ENCODE data around the gene BIRC2.

The BIRC2 gene

GRCh38 chr11:102377891-102378290, 30.9 kb downstream of the BIRC2 start:
- no peaks in the 10 kb centered on the region for H4K20me1 ChIP-seq (ENCODE audit: insufficient read depth)
- H3K79me2 ChIP-seq (ENCODE audit: insufficient read depth, low read depth) = no peaks in the 10 kb centered on the region
- no peaks in the 10 kb centered on the region for H3K36me3 ChIP-seq (ENCODE audit: insufficient read depth)
- H3K4me3 ChIP-seq (IDR thresholded peaks at IDR 0.05; ENCODE audit: insufficient read depth, low read depth, low read length) = no peak overlapping the region
- H2AFZ ChIP-seq (ENCODE audit: low read depth) = no peak overlapping the region
- H3K4me2 ChIP-seq = no peak overlapping the region
- H3K27me3 ChIP-seq (ENCODE audit: insufficient read depth, low read depth) = no peaks in the 10 kb centered on the region
- TF ChIP-seq, protein P1, sequence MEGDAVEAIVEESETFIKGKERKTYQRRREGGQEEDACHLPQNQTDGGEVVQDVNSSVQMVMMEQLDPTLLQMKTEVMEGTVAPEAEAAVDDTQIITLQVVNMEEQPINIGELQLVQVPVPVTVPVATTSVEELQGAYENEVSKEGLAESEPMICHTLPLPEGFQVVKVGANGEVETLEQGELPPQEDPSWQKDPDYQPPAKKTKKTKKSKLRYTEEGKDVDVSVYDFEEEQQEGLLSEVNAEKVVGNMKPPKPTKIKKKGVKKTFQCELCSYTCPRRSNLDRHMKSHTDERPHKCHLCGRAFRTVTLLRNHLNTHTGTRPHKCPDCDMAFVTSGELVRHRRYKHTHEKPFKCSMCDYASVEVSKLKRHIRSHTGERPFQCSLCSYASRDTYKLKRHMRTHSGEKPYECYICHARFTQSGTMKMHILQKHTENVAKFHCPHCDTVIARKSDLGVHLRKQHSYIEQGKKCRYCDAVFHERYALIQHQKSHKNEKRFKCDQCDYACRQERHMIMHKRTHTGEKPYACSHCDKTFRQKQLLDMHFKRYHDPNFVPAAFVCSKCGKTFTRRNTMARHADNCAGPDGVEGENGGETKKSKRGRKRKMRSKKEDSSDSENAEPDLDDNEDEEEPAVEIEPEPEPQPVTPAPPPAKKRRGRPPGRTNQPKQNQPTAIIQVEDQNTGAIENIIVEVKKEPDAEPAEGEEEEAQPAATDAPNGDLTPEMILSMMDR (conservative IDR thresholded peaks at IDR 0.05; ENCODE audit: low read depth, low read length) = no peak
- no peak overlapping the region for H3K27ac ChIP-seq
- H3K4me1 ChIP-seq (ENCODE audit: low read depth, poor library complexity, severe bottlenecking) = no peaks in the 10 kb centered on the region
- no peak overlapping the region for H3K9ac ChIP-seq

GRCh38 chr11:102378818-102379217, 31.8 kb downstream of the BIRC2 start:
- H3K79me2 ChIP-seq (ENCODE audit: insufficient read depth, low read depth) = no peaks in the 10 kb centered on the region
- no peak overlapping the region for H2AFZ ChIP-seq (ENCODE audit: low read depth)
- no peaks in the 10 kb centered on the region for H4K20me1 ChIP-seq (ENCODE audit: insufficient read depth)
- no peak overlapping the region for H3K27ac ChIP-seq
- no peaks in the 10 kb centered on the region for H3K4me1 ChIP-seq (ENCODE audit: low read depth, poor library complexity, severe bottlenecking)
- no peak overlapping the region for H3K4me3 ChIP-seq (IDR thresholded peaks at IDR 0.05; ENCODE audit: insufficient read depth, low read depth, low read length)
- TF ChIP-seq, protein P1 (conservative IDR thresholded peaks at IDR 0.05; ENCODE audit: low read depth, low read length) = no peak
- H3K27me3 ChIP-seq (ENCODE audit: insufficient read depth, low read depth) = no peaks in the 10 kb centered on the region
- no peak overlapping the region for H3K9ac ChIP-seq
- H3K4me2 ChIP-seq = no peak overlapping the region
- H3K36me3 ChIP-seq (ENCODE audit: insufficient read depth) = no peaks in the 10 kb centered on the region

DNA sequence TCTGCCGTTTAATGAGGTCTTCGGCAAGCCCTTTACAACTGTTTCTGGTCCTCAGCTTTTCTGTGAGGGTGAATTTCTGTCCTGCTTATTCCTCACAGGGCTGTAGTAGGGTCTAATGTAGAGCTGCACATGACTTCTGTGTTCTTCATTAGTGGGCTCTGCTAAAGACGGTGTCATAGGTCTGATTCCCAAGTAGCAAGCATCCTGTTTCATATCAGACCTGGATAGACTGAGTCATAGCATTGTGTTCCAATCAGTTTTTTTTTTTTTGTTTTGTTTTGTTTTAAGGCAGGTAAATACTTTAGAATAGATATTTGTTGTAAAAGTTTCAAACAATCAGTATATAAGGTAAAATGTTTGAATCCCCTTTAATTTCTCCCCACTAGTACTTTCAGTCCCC, 35.4 kb downstream of the BIRC2 start:
- Histone ChIP-seq H3K4me1 (ENCODE audit: low read depth, poor library complexity, severe bottlenecking) (no peaks in the 10 kb centered on the region), H3K9ac (no peak overlapping the region), H3K36me3 (ENCODE audit: insufficient read depth) (no peaks in the 10 kb centered on the region)

DNA sequence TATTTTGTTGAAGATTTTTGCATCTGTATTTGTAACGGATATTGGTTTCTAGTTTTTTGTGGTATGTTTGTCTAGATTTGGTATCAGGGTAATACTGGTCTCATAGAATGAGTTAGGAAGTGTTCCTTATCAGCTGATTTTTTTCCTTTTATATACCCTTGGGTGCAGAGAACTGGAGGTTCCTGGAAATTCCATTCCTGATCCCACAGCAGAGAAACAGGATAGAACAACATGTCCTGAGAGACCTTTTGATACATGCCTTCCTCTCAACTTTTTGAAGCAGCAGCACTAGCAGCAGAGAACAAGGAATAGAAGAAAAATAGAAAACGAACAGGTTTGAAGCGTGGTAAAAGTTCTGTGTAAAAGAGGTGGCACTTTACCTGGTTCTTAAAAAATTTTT, 36.8 kb downstream of the BIRC2 start:
- H3K9ac ChIP-seq = no peak overlapping the region
- no peak overlapping the region for H3K27ac ChIP-seq
- H3K79me2 ChIP-seq (ENCODE audit: insufficient read depth, low read depth) = no peaks in the 10 kb centered on the region
- H3K27me3 ChIP-seq (ENCODE audit: insufficient read depth, low read depth) = no peaks in the 10 kb centered on the region
- H4K20me1 ChIP-seq (ENCODE audit: insufficient read depth) = no peaks in the 10 kb centered on the region
- no peaks in the 10 kb centered on the region for H3K36me3 ChIP-seq (ENCODE audit: insufficient read depth)
- no peaks in the 10 kb centered on the region for H3K4me1 ChIP-seq (ENCODE audit: low read depth, poor library complexity, severe bottlenecking)
- H3K4me3 ChIP-seq (IDR thresholded peaks at IDR 0.05; ENCODE audit: insufficient read depth, low read depth, low read length) = no peak overlapping the region
- TF ChIP-seq, protein P1 (conservative IDR thresholded peaks at IDR 0.05; ENCODE audit: low read depth, low read length) = no peak
- no peak overlapping the region for H2AFZ ChIP-seq (ENCODE audit: low read depth)
- H3K4me2 ChIP-seq = no peak overlapping the region

More for the DNA sequence above, 35.4 kb downstream of the BIRC2 start:
- no peak overlapping the region for H2AFZ ChIP-seq (ENCODE audit: low read depth)
- no peak overlapping the region for H3K4me3 ChIP-seq (IDR thresholded peaks at IDR 0.05; ENCODE audit: insufficient read depth, low read depth, low read length)
- no peak overlapping the region for H3K4me2 ChIP-seq
- H3K27ac ChIP-seq = no peak overlapping the region
- H3K27me3 ChIP-seq (ENCODE audit: insufficient read depth, low read depth) = no peaks in the 10 kb centered on the region
- no peaks in the 10 kb centered on the region for H3K79me2 ChIP-seq (ENCODE audit: insufficient read depth, low read depth)
- H4K20me1 ChIP-seq (ENCODE audit: insufficient read depth) = no peaks in the 10 kb centered on the region
- TF ChIP-seq, protein P1 (conservative IDR thresholded peaks at IDR 0.05; ENCODE audit: low read depth, low read length) = no peak

All from KMS-11 (cell line).